D721Med (cell line): ENCODE results near the gene NECTIN3.

Experiments
- DNase-seq: peaks from one replicate; pipeline ENCODE4 v3.0.0; 2011; ENCODE audit warnings: low spot score; ENCODE audit not compliant: insufficient read length
- FAIRE-seq: peaks from 2 replicates; lab custom pipeline; 2011; peaks lifted over from hg19 to GRCh38; lab: Jason Lieb, UNC
- TF ChIP-seq, protein P1 (sequence below): IDR thresholded peaks from 2 replicates; pipeline ENCODE4 v1.5.1; 2012; ENCODE audit warnings: mild to moderate bottlenecking, control low read depth; ENCODE audit not compliant: insufficient read depth; ENCODE audit errors: missing control alignments

The NECTIN3 gene

DNA sequence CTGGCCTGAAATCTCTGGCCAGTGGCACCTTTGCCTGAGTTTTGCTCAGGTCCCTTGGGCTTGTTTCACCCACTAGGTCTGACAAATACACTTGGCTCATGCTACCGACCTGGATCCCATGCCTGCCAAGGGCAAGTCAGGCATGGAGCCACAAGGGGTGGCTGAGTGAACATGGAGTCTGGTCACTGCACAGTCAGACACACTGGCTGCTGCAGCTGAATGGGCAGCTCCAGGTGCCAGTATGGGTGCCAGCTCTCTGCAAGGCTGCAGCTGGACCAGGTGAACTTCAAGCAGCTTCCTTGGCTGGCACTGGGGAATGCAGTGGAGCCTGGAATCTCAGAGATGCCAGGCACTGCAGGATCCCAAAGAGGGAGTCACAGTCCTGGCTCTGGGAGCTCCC is 170.3 kb downstream of the NECTIN3 start:
- no peak for FAIRE-seq
- TF ChIP-seq, protein P1, sequence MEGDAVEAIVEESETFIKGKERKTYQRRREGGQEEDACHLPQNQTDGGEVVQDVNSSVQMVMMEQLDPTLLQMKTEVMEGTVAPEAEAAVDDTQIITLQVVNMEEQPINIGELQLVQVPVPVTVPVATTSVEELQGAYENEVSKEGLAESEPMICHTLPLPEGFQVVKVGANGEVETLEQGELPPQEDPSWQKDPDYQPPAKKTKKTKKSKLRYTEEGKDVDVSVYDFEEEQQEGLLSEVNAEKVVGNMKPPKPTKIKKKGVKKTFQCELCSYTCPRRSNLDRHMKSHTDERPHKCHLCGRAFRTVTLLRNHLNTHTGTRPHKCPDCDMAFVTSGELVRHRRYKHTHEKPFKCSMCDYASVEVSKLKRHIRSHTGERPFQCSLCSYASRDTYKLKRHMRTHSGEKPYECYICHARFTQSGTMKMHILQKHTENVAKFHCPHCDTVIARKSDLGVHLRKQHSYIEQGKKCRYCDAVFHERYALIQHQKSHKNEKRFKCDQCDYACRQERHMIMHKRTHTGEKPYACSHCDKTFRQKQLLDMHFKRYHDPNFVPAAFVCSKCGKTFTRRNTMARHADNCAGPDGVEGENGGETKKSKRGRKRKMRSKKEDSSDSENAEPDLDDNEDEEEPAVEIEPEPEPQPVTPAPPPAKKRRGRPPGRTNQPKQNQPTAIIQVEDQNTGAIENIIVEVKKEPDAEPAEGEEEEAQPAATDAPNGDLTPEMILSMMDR = no peak
- no peak for DNase-seq
